ENCODE measurements around the gene EFR3B. TPM values are rescaled to one million over a fixed set of nuclear protein-coding genes. Genes with fewer than 3 reads are reported as not detected.

The EFR3B gene
- total and polyA plus RNA-seq, 2 of the 4 experiments (the other 2 are of a cell fraction), result 0.38 to 0.90 TPM

DNA sequence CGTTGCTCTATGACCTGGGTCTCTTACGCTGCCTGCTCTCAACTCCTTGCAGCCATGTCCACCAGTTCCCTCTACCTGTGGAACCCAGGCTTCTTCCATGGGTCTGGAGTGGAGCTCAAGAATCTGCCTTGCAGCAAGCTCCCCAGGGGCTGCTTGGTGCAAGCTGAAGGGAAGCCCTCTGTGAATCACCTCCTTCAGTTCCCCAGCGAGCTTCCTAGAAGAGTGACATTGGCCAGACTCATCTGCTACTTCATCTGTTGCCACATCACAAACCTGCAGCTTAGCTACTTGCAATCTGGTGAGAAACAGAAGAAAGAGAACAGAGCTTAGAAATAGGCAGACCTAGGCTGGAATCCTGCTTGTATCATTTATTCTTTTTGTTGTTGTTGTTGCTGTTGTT lies 9.8 kb upstream of the EFR3B start:
- Histone ChIP-seq H2AK9ac (replicated peaks; ENCODE audit: low read depth, low read length, poor library complexity) (no peak overlapping the region), H2AFZ (replicated peaks; ENCODE audit: low read length, poor library complexity) (no peak overlapping the region), H2BK120ac (ENCODE audit: low read depth, low read length) (no peak overlapping the region), H4K8ac (ENCODE audit: low read depth in 2 of 2, low read length in 2 of 2) (no peak overlapping the region), H3K23ac (ENCODE audit: low read depth, low read length) (no peak overlapping the region), H3K18ac (ENCODE audit: low read depth, low read length) (no peak overlapping the region), H3K4me2 (ENCODE audit: low read depth, low read length) (no peak overlapping the region), H3K9me3 (ENCODE audit: control insufficient read depth, insufficient read depth, low read length) (peaks cover 4% of the 10 kb centered on the region; the same call in 1 of the 2 replicates), H2BK5ac (ENCODE audit: low read depth, low read length, poor library complexity, severe bottlenecking) (no peak overlapping the region), H3K36me3 (ENCODE audit: control insufficient read depth, insufficient read depth, low read length) (no peaks in the 10 kb centered on the region), H4K5ac (ENCODE audit: low read depth, low read length) (no peak overlapping the region), H3K4ac (ENCODE audit: low read depth, low read length) (no peak overlapping the region), H4K20me1 (ENCODE audit: insufficient read depth, low read length) (no peaks in the 10 kb centered on the region), H3K27ac (ENCODE audit: insufficient read depth, low read length) (no peak overlapping the region), H3K9me1 (ENCODE audit: insufficient read depth, low read length) (0 out of 2 replicates have a peak, but pooled peaks cover 3% of the 10 kb centered on the region), H4K91ac (ENCODE audit: insufficient read depth, low read depth, low read length) (no peak overlapping the region), H3K4me1 (ENCODE audit: control insufficient read depth, insufficient read depth, low read length) (no peaks in the 10 kb centered on the region), H3K27me3 (ENCODE audit: control insufficient read depth, insufficient read depth, low read length) (peaks cover 50% of the 10 kb centered on the region), H3K4me3 (ENCODE audit: insufficient read depth, low read depth, low read length) (no peak overlapping the region), H3K14ac (replicated peaks; ENCODE audit: low read depth, low read length) (no peak overlapping the region), H3K56ac (ENCODE audit: extremely low read depth, insufficient read depth, low read length) (no peak overlapping the region), H2BK20ac (ENCODE audit: low read depth, low read length) (no peak overlapping the region), H2BK15ac (ENCODE audit: low read depth, low read length) (no peak overlapping the region), H3K79me1 (ENCODE audit: low read depth in 1 of 2, low read length in 2 of 2) (no peaks in the 10 kb centered on the region), H3K9ac (ENCODE audit: low read depth, low read length) (no peak overlapping the region), H2AK5ac (ENCODE audit: low read depth, low read length) (no peak overlapping the region)
- BruUV-seq (replicated peaks), result no TSS peak
- POLR2A ChIA-PET (ENCODE audit: unreplicated experiment), result no interaction called here
- in situ Hi-C loops (cut with MboI; ENCODE audit: low sequenced_read_pairs) (no loop called here), intact Hi-C loops (cut with micrococcal nuclease) (no loop called here), dilution Hi-C loops (cut with HindIII; ENCODE audit: low sequenced_read_pairs, unreplicated experiment) (no loop called here)
- CTCF ChIA-PET, result no interaction called here
- no peak for ATAC-seq (ENCODE audit: low read depth)
- no peak for TF ChIP-seq MAFK (IDR thresholded peaks at IDR 0.05; ENCODE audit: low read depth, low read length)
- peak; percentile 75; the same call in 1 of the 2 replicates for TF ChIP-seq RFX5 (IDR thresholded peaks at IDR 0.05; ENCODE audit: low read depth, low read length)
- 0 out of 2 replicates have a peak, but pooled peaks have one; percentile 3 for TF ChIP-seq CEBPB (IDR thresholded peaks at IDR 0.05; ENCODE audit: low read depth, low read length)
- WGBS, 2 experiments (ENCODE audit: extremely low coverage in 2 of 2, insufficient read length in 1 of 2), result 20% methylated on average over 1 of the region's 3 CpGs; no CpG with 5 or more reads in 1 of the 2 experiments
- DNase-seq, result peak; percentile 17

Data from IMR-90 (cell line).